Activated CD4-positive, alpha-beta T cell treated with anti-CD3 and anti-CD28 coated beads, Interleukin-2, amount 10 ng/mL, durations not matched to agents 24 days and 14 days (primary cell): ENCODE measurements around the gene CREB5. TPM values are rescaled to one million over a fixed set of nuclear protein-coding genes. Genes with fewer than 3 reads are reported as not detected.
"Not testable (repeated sequence)": the region's sequence is repeated elsewhere in the genome, so short reads cannot be mapped to it uniquely, and the experiment has no call there.

Source experiments
- DNase-seq: peaks from one replicate; pipeline ENCODE4 v3.0.0; 2022
- H3K27ac Mint-ChIP-seq: one replicate; pipeline ENCODE4 v1.8.0; 2022; ENCODE audit warnings: mild to moderate bottlenecking, mixed read lengths
- H3K27me3 Mint-ChIP-seq: one replicate; pipeline ENCODE4 v1.8.0; 2022; ENCODE audit warnings: mixed read lengths
- H3K36me3 Mint-ChIP-seq: one replicate; pipeline ENCODE4 v1.8.0; 2022; ENCODE audit warnings: low read depth, mild to moderate bottlenecking, mixed read lengths
- H3K4me1 Mint-ChIP-seq: one replicate; pipeline ENCODE4 v1.8.0; 2021; ENCODE audit warnings: mixed read lengths
- H3K4me3 Mint-ChIP-seq: one replicate; pipeline ENCODE4 v1.8.0; 2022; ENCODE audit warnings: mild to moderate bottlenecking, moderate library complexity, mixed read lengths
- H3K9me3 Mint-ChIP-seq: one replicate; pipeline ENCODE4 v1.8.0; 2021; ENCODE audit warnings: mixed read lengths
- intact Hi-C: fragments of 100-400 bp; cut with micrococcal nuclease; formaldehyde crosslinking; loops from one replicate; pipeline ENCODE4 v1.15.1; 2023
- total RNA-seq: library from RNA; stranded (reverse); gene quantifications from 2 replicates; pipeline ENCODE4 v1.2.3, GENCODE V29; 2022

Gene CREB5
- total RNA-seq, 1 donor from 2014 or later: not detected

GRCh38 chr7:28786156-28786555 is 373.8 kb downstream of the CREB5 start:
- intact Hi-C loops, H3K4me1 Mint-ChIP-seq, H3K9me3 Mint-ChIP-seq, H3K27ac Mint-ChIP-seq, H3K27me3 Mint-ChIP-seq, DNase-seq, H3K4me3 Mint-ChIP-seq, H3K36me3 Mint-ChIP-seq: not testable (repeated sequence)

- H3K4me3 Mint-ChIP-seq: no peak overlapping the region
- no peaks in the 10 kb centered on the region for H3K9me3 Mint-ChIP-seq
These were observed 374.8 kb downstream of the CREB5 start for GRCh38 chr7:28787106-28787505.

GRCh38 chr7:28790467-28790866 is 378.1 kb downstream of the CREB5 start:
- no peak for DNase-seq
- H3K9me3 Mint-ChIP-seq: no peaks in the 10 kb centered on the region
- H3K27me3 Mint-ChIP-seq: no peaks in the 10 kb centered on the region
- H3K36me3 Mint-ChIP-seq: no peaks in the 10 kb centered on the region
- no peaks in the 10 kb centered on the region for H3K4me1 Mint-ChIP-seq
- intact Hi-C loops: no loop called here
- no peak overlapping the region for H3K27ac Mint-ChIP-seq
- H3K4me3 Mint-ChIP-seq: no peak overlapping the region

More at GRCh38 chr7:28787106-28787505, 374.8 kb downstream of the CREB5 start:
- no peak overlapping the region for H3K27ac Mint-ChIP-seq
- no peaks in the 10 kb centered on the region for H3K27me3 Mint-ChIP-seq
- H3K36me3 Mint-ChIP-seq: no peaks in the 10 kb centered on the region
- no peaks in the 10 kb centered on the region for H3K4me1 Mint-ChIP-seq
- no peak for DNase-seq
- intact Hi-C loops: no loop called here

- H3K4me3 Mint-ChIP-seq: no peak overlapping the region
- intact Hi-C loops: no loop called here
- no peaks in the 10 kb centered on the region for H3K4me1 Mint-ChIP-seq
- H3K9me3 Mint-ChIP-seq: no peaks in the 10 kb centered on the region
- H3K27me3 Mint-ChIP-seq: peaks cover 2% of the 10 kb centered on the region
- no peak for DNase-seq
- H3K36me3 Mint-ChIP-seq: no peaks in the 10 kb centered on the region
- H3K27ac Mint-ChIP-seq: no peak overlapping the region
These were observed 380.5 kb downstream of the CREB5 start for GRCh38 chr7:28792858-28793257.

GRCh38 chr7:28793381-28794085 is 381.2 kb downstream of the CREB5 start:
- Mint-ChIP-seq H3K4me3 (no peak overlapping the region), H3K36me3 (no peaks in the 10 kb centered on the region), H3K27me3 (peaks cover 2% of the 10 kb centered on the region), H3K4me1 (no peaks in the 10 kb centered on the region), H3K27ac (no peak overlapping the region), H3K9me3 (no peaks in the 10 kb centered on the region)
- no peak for DNase-seq
- intact Hi-C loops: no loop called here

- no peak for DNase-seq
- intact Hi-C loops: no loop called here
- Mint-ChIP-seq H3K27ac (no peak overlapping the region), H3K36me3 (no peaks in the 10 kb centered on the region), H3K9me3 (no peaks in the 10 kb centered on the region), H3K4me3 (no peak overlapping the region), H3K27me3 (peaks cover 2% of the 10 kb centered on the region), H3K4me1 (no peaks in the 10 kb centered on the region)
These were observed 386.0 kb downstream of the CREB5 start for GRCh38 chr7:28798274-28798673.

- Mint-ChIP-seq H3K4me3 (no peak overlapping the region), H3K9me3 (no peaks in the 10 kb centered on the region), H3K4me1 (no peaks in the 10 kb centered on the region), H3K36me3 (no peaks in the 10 kb centered on the region), H3K27me3 (peaks cover 2% of the 10 kb centered on the region), H3K27ac (no peak overlapping the region)
- DNase-seq: no peak
- intact Hi-C loops: no loop called here
These were observed 387.3 kb downstream of the CREB5 start for GRCh38 chr7:28799619-28800018.

GRCh38 chr7:28800150-28800549 is 387.8 kb downstream of the CREB5 start:
- intact Hi-C loops: no loop called here
- DNase-seq: no peak
- H3K4me1 Mint-ChIP-seq: no peaks in the 10 kb centered on the region
- no peaks in the 10 kb centered on the region for H3K9me3 Mint-ChIP-seq
- H3K27ac Mint-ChIP-seq: no peak overlapping the region
- no peaks in the 10 kb centered on the region for H3K36me3 Mint-ChIP-seq
- no peak overlapping the region for H3K4me3 Mint-ChIP-seq
- peaks cover 2% of the 10 kb centered on the region for H3K27me3 Mint-ChIP-seq

- Mint-ChIP-seq H3K27ac (no peak overlapping the region), H3K4me1 (no peaks in the 10 kb centered on the region), H3K9me3 (no peaks in the 10 kb centered on the region), H3K4me3 (no peak overlapping the region), H3K36me3 (no peaks in the 10 kb centered on the region), H3K27me3 (no peaks in the 10 kb centered on the region)
- no peak for DNase-seq
- intact Hi-C loops: no loop called here
These were observed 390.1 kb downstream of the CREB5 start for GRCh38 chr7:28802450-28802849.

GRCh38 chr7:28804157-28804556 is 391.8 kb downstream of the CREB5 start:
- no peaks in the 10 kb centered on the region for H3K9me3 Mint-ChIP-seq
- DNase-seq: no peak
- H3K4me3 Mint-ChIP-seq: no peak overlapping the region
- no peaks in the 10 kb centered on the region for H3K36me3 Mint-ChIP-seq
- no peaks in the 10 kb centered on the region for H3K27me3 Mint-ChIP-seq
- no peak overlapping the region for H3K27ac Mint-ChIP-seq
- intact Hi-C loops: no loop called here
- no peaks in the 10 kb centered on the region for H3K4me1 Mint-ChIP-seq

- Mint-ChIP-seq H3K4me1 (no peaks in the 10 kb centered on the region), H3K9me3 (no peaks in the 10 kb centered on the region)
These were observed 392.7 kb downstream of the CREB5 start for GRCh38 chr7:28804990-28805389.

GRCh38 chr7:28806841-28807240 is 394.5 kb downstream of the CREB5 start:
- H3K27ac Mint-ChIP-seq: no peak overlapping the region
- H3K9me3 Mint-ChIP-seq: no peaks in the 10 kb centered on the region
- H3K4me1 Mint-ChIP-seq: no peaks in the 10 kb centered on the region
- intact Hi-C loops: no loop called here
- no peak for DNase-seq
- no peaks in the 10 kb centered on the region for H3K27me3 Mint-ChIP-seq
- H3K36me3 Mint-ChIP-seq: no peaks in the 10 kb centered on the region
- no peak overlapping the region for H3K4me3 Mint-ChIP-seq

More at GRCh38 chr7:28804990-28805389, 392.7 kb downstream of the CREB5 start:
- H3K4me3 Mint-ChIP-seq: no peak overlapping the region
- no peaks in the 10 kb centered on the region for H3K36me3 Mint-ChIP-seq
- intact Hi-C loops: no loop called here
- no peak overlapping the region for H3K27ac Mint-ChIP-seq
- no peak for DNase-seq
- no peaks in the 10 kb centered on the region for H3K27me3 Mint-ChIP-seq

- intact Hi-C loops: no loop called here
- H3K4me1 Mint-ChIP-seq: no peaks in the 10 kb centered on the region
- H3K9me3 Mint-ChIP-seq: no peaks in the 10 kb centered on the region
- no peaks in the 10 kb centered on the region for H3K27me3 Mint-ChIP-seq
- no peak overlapping the region for H3K27ac Mint-ChIP-seq
- DNase-seq: no peak
- no peaks in the 10 kb centered on the region for H3K36me3 Mint-ChIP-seq
- H3K4me3 Mint-ChIP-seq: no peak overlapping the region
These were observed 395.2 kb downstream of the CREB5 start for GRCh38 chr7:28807396-28807994.

GRCh38 chr7:28808796-28809533 is 396.6 kb downstream of the CREB5 start:
- Mint-ChIP-seq H3K9me3 (no peaks in the 10 kb centered on the region), H3K27ac (no peak overlapping the region), H3K4me3 (no peak overlapping the region), H3K36me3 (no peaks in the 10 kb centered on the region), H3K27me3 (no peaks in the 10 kb centered on the region), H3K4me1 (no peaks in the 10 kb centered on the region)
- no peak for DNase-seq
- intact Hi-C loops: no loop called here
